HG03025 (cell line): ENCODE results near the gene CNKSR3.
"Not testable (repeated sequence)": the region's sequence is repeated elsewhere in the genome, so short reads cannot be mapped to it uniquely, and the experiment has no call there.

Experiments
- ATAC-seq: cut with Tn5 transposase; IDR thresholded peaks from one replicate; pipeline ENCODE4 v1.9.1; 2021; ENCODE audit warnings: mild to moderate bottlenecking, moderate library complexity; ENCODE audit not compliant: unreplicated experiment, low FRiP score

Gene CNKSR3

DNA sequence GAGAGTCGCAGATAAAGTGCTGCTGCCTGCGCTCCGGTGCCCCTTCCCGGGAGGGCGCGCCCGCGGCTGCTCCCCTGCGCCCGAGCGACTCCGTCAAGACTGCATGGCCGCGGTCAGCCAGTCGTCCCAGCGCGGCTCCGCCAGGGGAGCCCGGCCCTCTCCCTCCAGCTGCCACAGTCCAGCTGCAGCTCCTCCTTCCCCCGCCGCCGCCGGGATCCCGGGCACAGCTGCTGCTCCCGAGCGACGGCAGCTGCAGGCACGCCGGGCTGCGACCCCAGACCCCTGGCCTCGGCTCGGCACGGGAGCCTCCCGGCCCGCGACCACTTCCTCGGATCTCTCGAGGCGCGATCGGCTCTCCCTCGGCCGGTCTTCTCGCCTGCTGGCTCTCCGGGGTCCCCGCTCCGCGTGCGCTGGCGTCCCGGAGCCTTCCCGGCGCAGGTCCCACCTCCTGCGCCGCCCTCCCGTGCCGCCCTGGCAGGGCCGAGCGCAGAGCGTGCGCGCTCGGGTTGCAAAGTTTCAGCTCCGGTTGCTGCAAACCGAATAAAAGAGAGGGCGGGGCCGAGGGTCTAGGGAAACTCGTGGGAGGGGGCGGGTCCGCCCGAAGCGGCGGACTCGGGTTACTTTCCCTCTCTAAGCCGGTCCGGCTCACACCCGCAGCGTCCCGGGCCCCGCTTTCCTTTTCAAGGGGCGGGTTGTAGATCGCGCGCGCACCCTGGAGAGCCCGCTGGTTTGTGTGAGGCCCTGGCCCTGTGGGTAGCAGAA lies at the start of gene CNKSR3:
Gene CNKSR3 (minus strand): TSS at position 542 of the 762 bp plus-strand sequence. CDS start 571 bp downstream, outside the sequence.
- ATAC-seq: no peak

DNA sequence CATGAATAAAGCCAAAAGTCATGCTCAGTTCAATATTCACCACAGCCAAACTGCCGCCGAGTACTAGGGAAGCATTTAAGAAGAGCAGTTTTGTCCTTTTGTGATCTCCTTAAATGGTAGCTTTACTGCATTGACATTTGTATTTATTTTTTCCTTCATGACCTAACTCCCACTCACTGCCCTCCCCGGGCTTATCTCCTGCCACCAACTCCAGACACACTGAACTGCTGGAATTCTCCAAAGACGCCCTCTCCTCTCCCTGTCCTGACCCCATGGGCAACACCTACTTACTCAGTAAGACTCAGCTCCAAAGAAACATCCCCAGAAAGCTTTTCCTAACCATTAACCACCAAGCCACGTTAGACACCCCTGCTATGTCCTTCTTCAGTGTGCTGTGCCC lies 48.5 kb upstream of the CNKSR3 start:
- no peak for ATAC-seq

DNA sequence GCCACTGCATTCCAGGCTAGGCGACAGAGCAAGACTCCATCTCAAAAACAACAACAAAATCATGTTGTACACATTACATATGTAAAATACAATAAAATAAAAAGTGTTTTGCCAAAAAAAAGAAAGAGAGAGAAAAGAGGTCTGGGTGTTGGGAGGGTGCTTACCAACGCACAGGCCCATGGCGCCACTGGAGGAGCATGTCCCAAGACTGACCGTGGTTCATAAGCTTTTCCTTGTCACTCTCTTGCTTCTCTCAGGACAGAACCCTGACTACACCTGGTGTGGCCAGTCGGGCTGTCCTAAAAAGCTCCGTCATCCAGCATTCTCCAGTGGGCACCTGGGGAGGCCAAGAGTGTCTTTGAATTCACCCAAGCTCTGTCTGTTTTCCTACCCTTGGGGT lies 48.0 kb upstream of the CNKSR3 start:
- ATAC-seq: no peak

DNA sequence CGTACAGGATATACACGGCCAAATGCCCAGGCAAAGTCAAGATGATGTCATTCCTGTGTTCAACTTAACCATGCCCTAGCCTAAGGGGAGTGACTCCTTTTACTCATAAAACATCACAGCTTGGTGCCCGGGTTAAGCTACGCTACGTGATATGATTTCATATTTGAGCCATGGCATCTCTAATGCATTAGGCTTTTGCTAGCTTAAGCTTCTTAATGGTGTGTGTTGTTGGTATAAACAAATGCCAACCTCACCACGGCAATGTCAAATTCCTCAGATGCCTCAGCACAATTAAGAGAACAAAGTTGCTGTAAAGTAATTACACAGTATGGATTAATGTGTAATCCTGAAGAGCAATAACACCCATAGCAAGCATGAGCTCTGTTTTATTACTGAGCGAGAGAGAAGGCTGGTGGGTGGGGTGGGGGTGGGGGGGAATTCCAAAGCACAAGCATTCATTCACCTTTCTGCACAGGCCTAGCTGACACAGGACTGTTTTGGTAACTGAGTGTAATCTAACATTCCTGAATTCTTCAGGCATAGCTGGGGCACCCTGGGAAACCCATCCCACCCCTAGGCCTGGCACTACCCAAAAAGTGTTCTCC lies 44.7 kb upstream of the CNKSR3 start:
- no peak for ATAC-seq

DNA sequence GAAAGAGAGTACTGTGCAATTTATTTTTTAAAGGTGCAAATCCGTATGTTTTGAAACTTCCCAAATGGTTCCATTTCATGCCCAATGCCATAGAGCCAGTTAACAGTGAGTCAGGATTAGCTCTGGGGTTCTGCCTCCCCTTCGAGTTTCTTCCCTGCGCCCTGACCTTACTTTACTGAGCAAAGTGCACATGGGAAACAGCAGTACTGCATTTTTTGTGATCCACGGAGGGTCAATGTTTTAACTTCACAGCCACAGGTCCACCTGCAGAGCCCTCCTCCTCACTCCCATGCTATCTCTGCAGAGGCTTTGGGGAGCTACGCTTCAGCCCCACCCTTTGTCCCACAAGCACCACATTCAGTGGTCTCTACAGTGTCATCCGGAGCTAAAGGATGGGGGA lies 44.0 kb upstream of the CNKSR3 start:
- ATAC-seq: no peak

DNA sequence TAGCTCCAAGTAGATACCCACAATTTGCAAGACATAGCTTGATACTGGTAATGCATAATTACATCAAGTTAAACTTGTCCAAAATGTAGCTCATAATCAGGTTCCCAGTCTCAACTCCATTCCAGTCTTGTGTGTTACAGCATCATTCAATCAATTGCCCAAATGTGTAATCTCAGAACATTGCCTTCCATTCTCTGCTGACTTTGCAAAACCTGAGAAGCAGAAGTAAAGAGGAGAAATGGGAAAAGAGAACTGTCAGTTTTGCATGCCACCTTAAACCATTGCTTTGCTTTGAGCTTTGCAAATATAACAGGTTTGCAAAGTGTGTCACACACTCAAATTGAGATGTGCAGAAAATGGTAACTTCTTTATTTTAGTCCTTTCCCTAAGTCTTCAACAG lies 40.3 kb upstream of the CNKSR3 start:
- ATAC-seq: no peak

DNA sequence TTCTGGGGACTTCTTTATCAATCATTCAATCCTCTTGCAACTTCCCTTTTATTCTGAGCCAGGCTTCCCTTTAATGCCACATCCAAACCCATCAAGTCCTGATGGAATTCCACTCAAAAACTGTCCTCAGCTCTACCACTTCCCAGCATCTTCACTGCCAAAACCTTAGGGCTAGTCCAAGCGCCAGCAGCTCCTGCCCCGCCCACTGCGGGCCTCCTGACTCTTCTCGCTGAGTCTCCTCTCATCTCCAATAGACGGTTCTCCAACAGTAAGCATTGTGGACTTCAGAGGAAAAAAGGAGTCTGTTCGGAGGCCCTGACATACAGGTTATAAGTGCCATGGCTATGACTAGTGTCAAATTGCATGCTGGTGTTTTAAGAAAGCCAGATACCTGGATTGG lies 38.7 kb upstream of the CNKSR3 start:
- no peak for ATAC-seq

DNA sequence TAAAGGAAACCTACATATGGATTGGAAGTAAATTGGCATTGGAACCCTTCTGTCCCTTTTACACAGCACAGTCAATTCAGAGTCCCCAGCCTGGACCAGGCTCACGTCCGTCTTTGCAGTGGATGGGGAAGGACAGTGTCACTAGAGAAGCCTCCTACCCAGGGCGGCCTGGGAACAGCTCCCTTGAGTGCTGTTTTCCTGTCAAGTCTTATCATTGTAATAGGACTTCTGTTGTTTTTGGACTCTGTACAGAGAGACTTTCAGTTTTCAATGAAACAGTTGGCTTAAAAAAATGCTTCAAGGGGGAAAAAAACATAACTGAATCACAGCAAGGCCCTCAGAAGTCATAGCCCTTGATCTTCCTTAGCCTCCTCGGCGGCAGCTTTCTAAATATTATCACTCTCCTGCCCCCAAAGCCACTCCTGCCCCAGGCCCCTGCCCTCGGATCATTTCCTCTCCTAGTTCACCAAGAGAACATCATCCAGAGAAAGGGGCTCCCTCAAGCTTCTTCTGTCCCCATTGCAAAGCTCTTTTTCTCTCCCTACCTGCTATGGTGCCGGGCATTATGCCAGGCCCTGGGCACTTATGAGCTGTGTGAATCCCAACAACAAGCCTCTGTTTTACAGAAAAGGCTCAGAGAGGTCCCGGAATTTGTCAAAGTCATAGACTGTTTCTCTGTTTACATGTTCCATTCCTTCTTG lies 37.8 kb upstream of the CNKSR3 start:
- ATAC-seq: no peak

DNA sequence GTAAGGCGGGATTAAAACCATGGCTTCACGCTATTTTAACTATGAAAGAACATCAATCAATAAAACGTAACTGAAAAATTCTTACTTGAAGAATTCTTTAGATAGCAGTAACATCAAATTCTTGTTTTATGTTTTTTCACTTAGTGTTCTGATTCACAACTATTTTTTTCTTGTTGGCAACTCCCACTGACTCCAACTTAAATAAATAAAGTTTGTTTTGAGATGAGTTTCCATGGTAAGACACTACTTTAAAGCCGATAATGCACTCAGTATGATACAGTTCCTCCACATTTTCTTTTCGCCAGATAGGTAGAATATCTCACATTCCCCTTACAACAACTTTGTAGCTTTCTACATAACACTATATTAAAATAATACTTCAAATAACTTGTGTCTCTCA lies 33.1 kb upstream of the CNKSR3 start:
- ATAC-seq: no peak

DNA sequence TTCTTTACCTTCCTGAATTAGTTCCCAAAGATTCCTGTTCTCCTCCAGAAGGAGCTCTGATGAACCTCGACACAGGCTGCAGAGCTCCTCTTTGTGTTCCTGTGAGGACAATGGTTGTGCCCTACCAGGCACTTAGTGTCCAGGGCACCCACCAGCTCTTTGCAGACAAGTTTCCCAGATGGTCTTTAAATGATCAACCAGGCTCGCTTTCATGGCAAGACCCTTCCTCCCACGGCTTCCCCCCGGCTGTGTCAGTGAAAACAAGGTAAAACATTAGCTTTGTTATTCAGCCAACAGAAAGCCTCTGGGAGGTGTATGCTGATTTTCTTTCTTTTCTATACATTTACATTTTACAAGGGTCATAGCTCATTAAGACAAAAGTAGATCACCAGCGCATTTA lies 32.3 kb upstream of the CNKSR3 start:
- ATAC-seq: no peak

DNA sequence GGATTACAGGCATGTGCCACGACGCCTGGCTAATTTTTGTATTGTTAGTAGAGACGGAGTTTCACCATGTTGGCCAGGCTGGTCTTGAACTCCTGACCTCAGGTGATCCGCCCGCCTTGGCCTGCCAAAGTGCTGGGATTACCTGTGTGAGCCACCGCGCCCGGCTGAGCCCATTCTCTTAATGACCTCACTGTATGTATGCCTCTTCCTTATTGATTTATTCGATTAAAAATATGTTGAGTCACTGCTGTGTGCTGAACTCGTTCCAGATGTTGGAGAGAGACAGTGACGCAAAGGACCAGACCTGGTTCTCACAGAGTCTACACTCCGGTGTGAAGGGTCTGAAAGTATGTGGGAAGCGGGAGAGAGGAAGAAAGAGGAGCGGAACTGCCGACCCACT lies 31.4 kb upstream of the CNKSR3 start:
- not testable (repeated sequence) for ATAC-seq

DNA sequence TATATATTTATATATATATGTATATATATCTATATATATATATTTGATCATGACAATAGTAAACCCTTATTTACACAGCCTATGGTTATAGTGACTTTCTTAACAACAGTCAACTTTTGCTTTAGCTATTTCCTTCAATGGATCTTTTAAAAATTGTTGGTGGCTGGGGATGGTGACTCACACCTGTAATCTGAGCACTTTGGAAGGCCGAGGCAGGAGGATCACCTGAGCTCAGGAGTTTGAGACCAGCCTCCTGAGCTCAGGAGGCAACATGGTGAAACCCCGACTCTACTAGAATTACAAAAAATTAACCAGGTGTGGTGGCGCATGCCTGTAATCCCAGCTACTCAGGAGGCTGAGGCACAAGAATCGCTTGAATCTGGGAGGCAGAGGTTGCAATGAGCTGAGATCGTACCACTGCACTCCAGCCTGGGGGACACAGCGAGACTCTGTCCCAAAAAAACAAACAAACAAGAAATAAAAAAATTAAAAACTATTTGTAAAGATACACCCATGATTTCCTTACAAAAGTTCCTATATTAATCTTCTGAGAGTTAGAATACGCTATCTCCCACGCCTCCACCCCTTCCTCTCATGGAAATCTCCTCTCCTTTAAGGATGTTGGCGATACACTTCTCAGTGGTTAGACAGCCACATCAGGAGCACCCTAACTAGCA lies 29.2 kb upstream of the CNKSR3 start:
- ATAC-seq: no peak

DNA sequence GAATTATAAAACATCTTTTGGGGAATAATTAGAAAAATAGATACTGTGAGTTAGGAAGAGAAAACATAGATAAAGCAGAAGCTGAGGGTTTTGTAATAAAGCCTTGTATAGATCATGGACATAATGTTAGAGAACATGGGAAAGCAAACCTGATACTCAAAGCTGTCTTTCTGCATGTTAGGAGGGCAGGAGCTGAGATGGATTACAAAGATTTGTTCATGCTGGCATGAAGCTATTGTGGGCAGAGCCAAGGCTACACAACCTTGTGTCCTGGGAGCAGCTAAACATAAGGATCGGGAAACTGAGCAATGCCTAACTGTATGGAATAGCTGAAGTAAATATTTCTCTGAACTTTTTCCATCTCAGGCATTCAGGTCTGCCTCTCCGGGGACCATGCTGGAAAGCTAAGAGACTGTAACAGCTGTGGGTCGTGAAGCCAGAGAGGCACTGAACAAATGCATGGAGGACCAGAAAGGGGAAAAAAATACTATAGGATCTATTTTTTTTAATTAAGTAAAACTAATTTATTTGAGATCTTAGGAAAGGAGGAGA lies 28.2 kb upstream of the CNKSR3 start:
- ATAC-seq: no peak

DNA sequence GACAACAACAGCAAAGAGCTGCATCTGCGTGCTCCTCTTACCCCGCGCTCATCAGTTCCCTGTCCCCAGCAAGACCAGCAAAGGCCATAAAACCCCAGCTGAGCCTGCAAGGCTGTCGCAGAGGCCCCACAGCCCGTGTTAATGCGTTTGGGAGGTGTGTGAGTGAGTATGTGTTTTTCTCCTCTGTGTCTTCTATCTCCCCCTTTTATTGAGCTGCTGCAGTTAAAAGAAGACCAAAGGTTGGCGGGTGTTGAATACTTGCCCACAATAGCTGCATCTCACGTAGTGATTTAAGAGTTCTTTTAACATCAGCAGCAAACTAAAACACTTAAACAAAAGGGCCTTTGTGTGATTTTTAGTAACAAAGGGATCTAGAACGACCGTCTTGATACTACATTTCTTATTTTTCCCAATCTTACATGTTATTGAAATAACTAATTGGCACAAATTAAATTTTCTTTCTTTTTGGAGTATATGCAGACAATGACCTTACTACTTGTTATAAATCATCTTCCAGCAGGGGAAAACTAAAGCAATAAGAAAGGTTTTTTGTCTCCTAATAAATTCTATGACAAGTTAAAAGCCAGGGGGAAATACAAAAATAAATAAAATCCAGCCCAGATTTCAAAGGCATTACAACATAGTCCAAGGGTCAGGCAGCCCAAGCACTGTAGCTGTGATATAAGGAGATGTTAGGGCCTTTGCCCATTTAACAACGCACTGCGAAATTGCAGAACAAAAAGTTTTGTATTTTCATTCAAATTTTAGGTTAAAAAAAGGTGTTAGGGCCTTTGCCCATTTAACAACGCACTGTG lies 27.2 kb upstream of the CNKSR3 start:
- no peak for ATAC-seq

DNA sequence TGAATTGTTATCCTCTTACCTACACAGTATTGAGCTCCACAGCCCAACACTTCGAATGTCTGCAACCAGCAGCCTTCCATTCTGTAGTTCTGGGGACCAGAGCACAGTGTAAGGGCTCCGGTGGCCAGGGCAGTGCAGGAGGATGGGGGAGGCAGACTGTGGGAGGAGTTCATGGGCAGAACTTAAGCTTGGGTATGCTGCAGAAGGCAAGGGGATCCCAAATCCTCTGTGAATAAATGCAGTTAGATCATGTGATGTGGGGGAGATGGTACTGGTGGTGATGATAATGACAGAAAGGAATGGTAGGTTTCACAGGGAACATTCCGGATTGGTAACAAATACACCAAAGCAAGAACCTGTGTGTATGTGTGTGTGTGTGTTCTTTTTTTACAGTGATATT lies 26.5 kb upstream of the CNKSR3 start:
- no peak for ATAC-seq

DNA sequence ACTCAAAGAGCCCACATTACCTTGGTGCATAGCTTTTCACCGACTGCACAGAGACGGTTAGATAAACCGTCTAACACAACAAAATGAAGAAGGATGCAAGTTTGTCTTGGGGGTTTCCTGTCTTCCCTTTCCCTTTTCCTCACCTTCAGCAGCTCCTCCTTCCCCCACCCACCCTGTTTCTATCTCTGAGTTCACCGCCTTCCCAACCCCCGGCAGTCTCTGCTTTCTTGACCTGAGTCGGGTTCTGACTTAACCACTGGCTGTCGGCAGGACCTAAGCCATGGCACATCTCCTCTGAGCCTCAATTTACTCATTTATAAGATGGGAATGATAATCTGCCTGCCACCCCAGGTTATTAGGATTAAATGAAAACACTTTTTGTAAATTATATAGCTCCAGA lies 25.8 kb upstream of the CNKSR3 start:
- ATAC-seq: no peak

DNA sequence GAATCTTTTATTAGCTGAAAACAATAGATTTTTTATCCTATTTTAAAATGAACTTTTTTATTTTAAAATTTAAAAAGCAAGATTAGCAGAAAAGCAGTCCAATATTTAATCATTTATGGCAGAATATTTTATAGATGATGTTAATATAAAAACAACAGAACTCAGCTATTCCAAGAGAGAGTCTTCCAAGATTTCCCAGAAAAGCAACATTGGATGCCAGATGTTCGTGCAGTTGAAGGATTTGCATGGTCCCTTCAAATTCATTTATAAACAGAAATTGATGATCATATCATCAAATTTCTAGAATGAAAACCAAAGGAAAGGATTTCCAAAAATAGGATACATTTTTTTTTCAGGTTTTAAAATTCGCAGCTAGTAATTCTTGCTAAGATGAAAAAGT lies 25.4 kb upstream of the CNKSR3 start:
- no peak for ATAC-seq

DNA sequence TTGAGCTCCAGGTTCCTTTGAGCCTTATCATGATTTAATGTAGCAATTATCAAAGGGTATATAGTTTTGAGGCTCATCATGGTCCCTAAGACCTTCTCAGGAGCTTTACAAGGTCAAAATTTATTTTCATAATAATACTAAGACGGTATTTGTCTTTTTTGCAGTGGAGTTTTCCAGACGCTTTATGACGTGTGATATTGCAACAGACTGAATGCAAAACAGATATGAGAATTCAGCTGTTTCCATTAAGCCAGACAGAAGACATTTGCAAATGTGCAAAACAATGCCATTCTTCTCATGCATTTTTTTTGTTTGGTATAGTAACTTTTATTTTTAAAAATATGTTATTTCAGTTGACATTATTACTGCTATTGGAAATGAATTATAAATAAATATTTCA lies 24.7 kb upstream of the CNKSR3 start:
- no peak for ATAC-seq

DNA sequence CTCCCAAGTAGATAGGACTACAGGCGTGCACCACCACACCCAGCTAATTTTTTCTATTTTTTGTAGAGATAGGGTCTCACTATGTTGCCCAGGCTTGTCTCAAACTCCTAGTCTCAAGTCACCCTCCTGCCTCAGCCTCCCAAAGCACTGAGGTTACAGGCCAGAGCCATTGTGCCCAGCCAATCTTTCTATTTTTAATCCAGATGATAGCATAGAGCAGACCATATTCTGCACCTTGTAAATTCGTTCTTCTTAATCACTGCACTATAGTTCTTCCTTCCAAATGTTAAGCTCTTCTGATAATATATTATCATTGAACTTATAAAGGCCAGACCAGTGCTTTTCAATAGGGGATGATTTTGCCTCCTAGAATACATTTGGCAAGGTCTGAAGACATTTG lies 24.0 kb upstream of the CNKSR3 start:
- ATAC-seq: no peak

DNA sequence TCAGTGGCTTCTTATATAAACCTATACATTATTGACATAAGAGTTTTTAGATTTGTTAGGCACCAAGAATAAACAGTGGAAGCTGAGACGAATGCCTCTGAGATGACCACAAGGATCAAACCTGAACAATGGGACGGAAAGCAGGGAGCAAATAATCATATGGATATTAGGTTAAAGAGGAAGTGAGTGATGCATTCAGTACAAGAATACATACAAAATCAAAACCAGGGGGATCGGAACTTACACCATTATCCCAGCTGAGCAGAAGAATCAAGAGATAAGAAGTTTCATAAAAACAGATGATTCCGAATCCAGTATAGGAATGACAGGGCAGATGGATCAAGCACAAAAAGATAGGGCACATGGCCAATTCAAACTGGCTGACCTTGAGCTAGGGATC lies 21.9 kb upstream of the CNKSR3 start:
- no peak for ATAC-seq
